Vagina (tissue), 2 donors: Measurements from ENCODE around the gene CTSA. TPM values are rescaled to one million over a fixed set of nuclear protein-coding genes. Genes with fewer than 3 reads are reported as not detected.

Experiments
- DNase-seq, 2 donors: peaks; one replicate each; pipeline ENCODE4 v3.0.0-alpha.2; 2017; ENCODE audit errors: extremely low spot score in 2 of 2
- H3K27ac ChIP-seq: fragments of 200-600 bp; sonication (generic); one replicate; pipeline ENCODE4 v1.5.1; 2019
- H3K27me3 ChIP-seq: fragments of 200-600 bp; sonication (generic); one replicate; pipeline ENCODE4 v1.5.1; 2019
- H3K36me3 ChIP-seq, 2 donors: fragments of 200-600 bp; sonication (generic); one replicate each; pipeline ENCODE4 v1.5.1; 2017 to 2019
- H3K4me1 ChIP-seq: fragments of 200-600 bp; sonication (generic); one replicate; pipeline ENCODE4 v1.5.1; 2019
- H3K4me3 ChIP-seq, 2 donors: fragments of 200-600 bp; sonication (generic); 1 replicate in 1 of 2; 2 replicates in 1 of 2; pipeline ENCODE4 v1.5.1; 2016 to 2019
- H3K9me3 ChIP-seq: fragments of 200-600 bp; sonication (generic); one replicate; pipeline ENCODE4 v1.5.1; 2019
- CTCF ChIP-seq, 3 experiments: fragments of 450-650 bp in 2 of 3; fragments of 200-600 bp in 1 of 3; sonication (generic) in 1 of 3; IDR thresholded peaks; one replicate each; pipeline ENCODE4 v1.5.1; 2017 to 2019; ENCODE audit warnings: antibody characterized with exemption in 3 of 3, mild to moderate bottlenecking in 2 of 3, moderate library complexity in 2 of 3
- POLR2A ChIP-seq, 2 donors: fragments of 450-650 bp; IDR thresholded peaks; one replicate each; pipeline ENCODE4 v1.6.1; 2017; ENCODE audit warnings: antibody characterized with exemption in 2 of 2, mild to moderate bottlenecking in 2 of 2, moderate library complexity in 2 of 2
- POLR2AphosphoS5 ChIP-seq, 2 donors: sonication (generic); formaldehyde crosslinking; IDR thresholded peaks; one replicate each; pipeline ENCODE4 v1.9.0; 2017; ENCODE audit warnings: antibody characterized with exemption in 2 of 2, mild to moderate bottlenecking in 2 of 2, low read depth in 1 of 2; ENCODE audit not compliant: insufficient read depth in 1 of 2
- intact Hi-C: fragments of 100-400 bp; cut with DNase I; formaldehyde crosslinking; loops from one replicate; pipeline ENCODE4 v1.15.1; 2023
- total RNA-seq: library from RNA; depleted of rRNA; stranded (reverse); fragments of >200 nt; gene quantifications from one replicate; pipeline ENCODE4 v1.2.3, GENCODE V29; 2016

The CTSA gene
- total RNA-seq, 1 donor from 2014 or later, result 114 TPM

- Histone ChIP-seq H3K4me3 (peak overlapping the region; percentile 67 to 92), H3K36me3 (peaks cover 0 to 24% of the 10 kb centered on the region in 2 donors), H3K27ac (peak overlapping the region; percentile 88), H3K4me1 (peaks cover 40% of the 10 kb centered on the region), H3K27me3 (no peaks in the 10 kb centered on the region), H3K9me3 (no peaks in the 10 kb centered on the region)
- peak; percentile 45 to 53 for TF ChIP-seq POLR2AphosphoS5 (IDR thresholded peaks at IDR 0.05; ENCODE audit: insufficient read depth in 1 of 2, low read depth in 1 of 2)
- TF ChIP-seq POLR2A (IDR thresholded peaks at IDR 0.05), result no peak
- TF ChIP-seq CTCF (IDR thresholded peaks at IDR 0.05), result peak in 1 of 3 experiments; percentile 36
- intact Hi-C loops, result loop anchor here (2.0 kb wide), 1 partner anchor 44 kb away; the partner anchor contains the start of gene PCIF1
- no peak for DNase-seq
Observed at GRCh38 chr20:45890077-45890984, 804 bp upstream of the CTSA start.

- H3K36me3 ChIP-seq, result peaks cover 0 to 30% of the 10 kb centered on the region in 2 donors
- peaks cover 39% of the 10 kb centered on the region for H3K4me1 ChIP-seq
- H3K4me3 ChIP-seq, result peak overlapping the region; percentile 67 to 92
- no peaks in the 10 kb centered on the region for H3K9me3 ChIP-seq
- no peak for DNase-seq
- TF ChIP-seq POLR2A (IDR thresholded peaks at IDR 0.05) (no peak), CTCF (IDR thresholded peaks at IDR 0.05) (no peak), POLR2AphosphoS5 (IDR thresholded peaks at IDR 0.05; ENCODE audit: insufficient read depth in 1 of 2, low read depth in 1 of 2) (no peak)
- H3K27ac ChIP-seq, result peak overlapping the region; percentile 88
- intact Hi-C loops, result no loop called here
- H3K27me3 ChIP-seq, result no peaks in the 10 kb centered on the region
Observed at GRCh38 chr20:45892049-45892825, 1.1 kb downstream of the CTSA start.

GRCh38 chr20:45892828-45893500 lies 1.8 kb downstream of the CTSA start:
- peaks cover 39% of the 10 kb centered on the region for H3K4me1 ChIP-seq
- intact Hi-C loops, result no loop called here

GRCh38 chr20:45893831-45894230 lies 2.7 kb downstream of the CTSA start:
- intact Hi-C loops, result no loop called here

More at GRCh38 chr20:45892828-45893500, 1.8 kb downstream of the CTSA start:
- Histone ChIP-seq H3K36me3 (peaks cover 0 to 35% of the 10 kb centered on the region in 2 donors), H3K4me3 (no peak overlapping the region), H3K27me3 (no peaks in the 10 kb centered on the region), H3K27ac (no peak overlapping the region), H3K9me3 (no peaks in the 10 kb centered on the region)
- no peak for DNase-seq
- TF ChIP-seq POLR2AphosphoS5 (IDR thresholded peaks at IDR 0.05; ENCODE audit: insufficient read depth in 1 of 2, low read depth in 1 of 2) (no peak), CTCF (IDR thresholded peaks at IDR 0.05) (no peak), POLR2A (IDR thresholded peaks at IDR 0.05) (no peak)

More at GRCh38 chr20:45893831-45894230, 2.7 kb downstream of the CTSA start:
- DNase-seq, result no peak
- TF ChIP-seq POLR2AphosphoS5 (IDR thresholded peaks at IDR 0.05; ENCODE audit: insufficient read depth in 1 of 2, low read depth in 1 of 2), result no peak
- no peak for TF ChIP-seq CTCF (IDR thresholded peaks at IDR 0.05)
- TF ChIP-seq POLR2A (IDR thresholded peaks at IDR 0.05), result no peak
- Histone ChIP-seq H3K4me3 (no peak overlapping the region), H3K36me3 (peaks cover 0 to 39% of the 10 kb centered on the region in 2 donors), H3K27ac (no peak overlapping the region), H3K27me3 (no peaks in the 10 kb centered on the region), H3K4me1 (peaks cover 34% of the 10 kb centered on the region), H3K9me3 (no peaks in the 10 kb centered on the region)
